GM18951 (cell line): ENCODE measurements around the gene FST.

Experiments
- POLR2A ChIP-seq: IDR thresholded peaks from 4 replicates; pipeline ENCODE4 v1.6.1; 2011; ENCODE audit warnings: mild to moderate bottlenecking; ENCODE audit not compliant: insufficient read length, insufficient read depth; ENCODE audit errors: extremely low read depth
- in situ Hi-C: fragments of 300-500 bp; cut with MboI; formaldehyde crosslinking; loops from one replicate; pipeline ENCODE4 v1.12.0; 2022; ENCODE audit warnings: low sequenced_read_pairs, mixed read lengths, inconsistent platforms; ENCODE audit not compliant: unreplicated experiment

FST gene

DNA sequence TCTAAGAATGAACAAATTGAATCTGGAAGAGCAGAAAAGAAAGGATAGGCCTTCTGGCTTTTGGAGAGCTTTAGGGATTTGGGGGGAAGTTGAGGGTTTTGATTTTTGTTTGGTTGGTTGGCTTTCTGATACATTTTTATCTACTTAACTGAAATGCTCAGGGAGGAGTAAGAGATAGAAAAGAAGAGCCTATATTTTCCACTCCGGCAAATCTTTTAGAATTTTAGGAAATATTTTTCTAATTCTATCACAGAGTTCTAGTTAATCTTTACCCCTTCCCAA is 25.8 kb upstream of the FST start:
- TF ChIP-seq POLR2A = no peak
- in situ Hi-C loops = loop anchor here (25.0 kb wide), 1 partner anchor 783 kb away; no protein-coding TSS in a partner anchor

DNA sequence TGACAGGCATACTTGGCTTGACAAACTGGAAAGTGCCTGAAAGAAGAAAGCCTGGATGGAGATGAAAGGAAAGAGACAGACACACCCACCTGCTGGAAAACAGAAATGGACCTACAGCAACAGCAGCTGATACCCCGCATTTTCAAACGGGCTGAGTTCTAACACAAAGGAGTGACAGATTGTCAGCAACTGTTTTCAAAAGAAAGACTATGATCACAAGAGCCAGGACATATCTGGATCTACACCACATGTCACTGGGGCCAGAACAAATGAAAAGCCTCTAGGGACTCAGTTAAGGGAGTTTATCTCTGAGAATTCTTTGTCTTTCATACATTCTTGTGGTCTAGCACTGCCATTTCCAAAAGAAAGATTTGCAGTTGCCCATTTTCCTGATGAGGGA is 24.1 kb upstream of the FST start:
- in situ Hi-C loops = loop anchor here (25.0 kb wide), 1 partner anchor 781 kb away; no protein-coding TSS in a partner anchor
- no peak for TF ChIP-seq POLR2A

DNA sequence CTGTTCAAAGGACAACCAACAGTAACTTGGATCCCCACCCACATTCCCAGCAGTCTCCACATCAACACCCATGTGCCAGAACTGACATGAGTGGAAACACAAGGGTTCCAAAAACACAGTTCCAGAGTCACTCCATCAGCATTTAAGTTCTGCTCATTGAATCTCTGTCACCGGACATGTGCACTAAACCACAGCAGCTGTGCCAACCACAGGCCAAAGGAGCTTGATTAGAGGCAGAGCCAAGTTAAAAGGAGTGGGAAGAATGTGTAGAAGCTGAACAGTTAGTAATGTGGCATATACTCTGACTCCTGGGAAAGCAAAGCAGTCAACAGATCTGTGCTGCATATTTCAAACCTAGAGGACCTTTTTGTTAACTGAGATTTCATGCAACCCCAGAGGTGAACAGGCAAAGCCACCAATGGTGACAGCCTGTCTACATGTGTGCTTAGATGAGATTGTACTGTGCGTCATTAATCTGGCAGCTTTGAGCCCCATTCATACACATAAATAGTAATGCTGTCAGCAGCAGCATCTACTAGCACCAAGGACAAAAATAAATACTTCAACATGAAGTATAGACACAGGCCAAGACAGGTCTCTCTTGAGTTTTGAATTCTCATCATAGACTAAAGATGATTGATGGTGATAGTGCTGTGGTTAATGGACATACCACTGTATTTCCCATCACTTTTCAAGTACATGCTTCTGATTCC is 16.4 kb upstream of the FST start:
- no peak for TF ChIP-seq POLR2A
- in situ Hi-C loops = loop anchor here (25.0 kb wide), 1 partner anchor 773 kb away; no protein-coding TSS in a partner anchor

DNA sequence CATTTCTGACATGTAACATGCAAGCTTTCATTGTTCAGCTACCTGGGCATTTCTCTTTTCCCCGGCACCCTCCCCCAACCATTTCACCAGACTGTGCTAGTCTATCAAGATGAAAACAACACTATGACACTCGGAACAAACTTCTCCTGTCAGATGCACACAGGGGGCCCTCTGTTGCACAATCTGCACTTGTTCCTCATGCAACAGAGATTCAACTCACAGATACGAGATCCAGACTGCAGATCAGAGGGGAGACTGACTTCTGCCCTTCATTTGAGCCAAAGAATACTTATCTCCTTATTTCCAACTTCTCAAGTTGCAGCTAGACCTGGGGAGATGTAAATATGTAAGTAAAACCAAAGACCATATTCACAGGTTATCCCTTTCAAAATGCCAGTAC is 15.7 kb upstream of the FST start:
- in situ Hi-C loops = loop anchor here (25.0 kb wide), 1 partner anchor 773 kb away; no protein-coding TSS in a partner anchor
- no peak for TF ChIP-seq POLR2A

DNA sequence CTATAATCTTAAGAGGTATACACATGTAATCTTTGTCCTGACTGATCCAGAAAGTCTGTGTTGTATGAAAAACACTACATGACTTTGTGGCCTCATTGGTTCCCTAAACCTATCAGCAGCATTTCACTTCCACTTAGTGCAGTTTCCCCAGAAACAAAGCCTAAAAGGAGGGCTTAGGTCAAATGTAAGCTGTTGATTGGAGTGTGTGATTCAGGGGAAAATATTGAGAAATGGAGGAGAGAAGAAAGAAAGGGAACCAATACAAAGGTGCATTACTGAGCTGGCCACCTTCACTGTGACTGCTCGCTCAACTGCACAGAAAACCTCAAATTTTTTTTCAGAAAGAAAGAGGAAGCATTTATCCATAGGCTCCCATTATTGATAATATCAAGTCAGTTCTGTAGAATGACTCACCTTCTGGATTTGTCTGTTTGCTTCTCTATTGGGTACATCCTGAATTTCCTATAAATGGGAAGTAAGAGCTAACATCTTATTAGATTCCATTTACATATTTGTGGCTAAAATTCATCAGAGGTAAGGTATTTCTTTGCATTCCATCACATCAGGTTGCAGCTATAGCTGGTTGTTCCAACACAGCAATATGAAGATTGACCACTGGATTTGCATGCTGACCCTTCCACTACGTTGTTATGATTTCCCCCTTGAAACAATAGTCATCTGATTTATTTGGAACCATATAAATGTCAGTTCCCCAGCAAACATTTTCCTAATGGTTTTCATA is 10.3 kb upstream of the FST start:
- TF ChIP-seq POLR2A = no peak
- in situ Hi-C loops = loop anchor here (25.0 kb wide), 1 partner anchor 767 kb away; no protein-coding TSS in a partner anchor

DNA sequence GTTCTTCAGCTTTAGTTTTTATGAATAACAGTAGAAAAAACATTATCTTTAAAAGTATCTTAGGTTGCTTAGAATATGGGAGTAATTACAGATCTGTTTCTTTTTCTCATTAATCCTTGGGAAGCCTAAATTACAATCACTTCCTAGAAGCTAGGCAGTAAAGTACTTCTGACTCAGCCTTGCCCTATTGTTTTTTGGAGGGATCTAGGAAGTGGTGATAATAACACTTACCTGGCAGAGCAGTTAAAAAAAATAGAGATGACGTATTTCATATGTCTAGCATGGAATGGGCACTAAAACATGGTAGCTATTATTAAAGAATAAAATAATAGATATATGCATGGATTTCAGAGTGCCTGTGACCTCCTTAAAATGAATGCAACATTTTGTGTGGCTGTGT is 8.2 kb upstream of the FST start:
- no peak for TF ChIP-seq POLR2A
- in situ Hi-C loops = loop anchor here (25.0 kb wide), 1 partner anchor 765 kb away; no protein-coding TSS in a partner anchor

DNA sequence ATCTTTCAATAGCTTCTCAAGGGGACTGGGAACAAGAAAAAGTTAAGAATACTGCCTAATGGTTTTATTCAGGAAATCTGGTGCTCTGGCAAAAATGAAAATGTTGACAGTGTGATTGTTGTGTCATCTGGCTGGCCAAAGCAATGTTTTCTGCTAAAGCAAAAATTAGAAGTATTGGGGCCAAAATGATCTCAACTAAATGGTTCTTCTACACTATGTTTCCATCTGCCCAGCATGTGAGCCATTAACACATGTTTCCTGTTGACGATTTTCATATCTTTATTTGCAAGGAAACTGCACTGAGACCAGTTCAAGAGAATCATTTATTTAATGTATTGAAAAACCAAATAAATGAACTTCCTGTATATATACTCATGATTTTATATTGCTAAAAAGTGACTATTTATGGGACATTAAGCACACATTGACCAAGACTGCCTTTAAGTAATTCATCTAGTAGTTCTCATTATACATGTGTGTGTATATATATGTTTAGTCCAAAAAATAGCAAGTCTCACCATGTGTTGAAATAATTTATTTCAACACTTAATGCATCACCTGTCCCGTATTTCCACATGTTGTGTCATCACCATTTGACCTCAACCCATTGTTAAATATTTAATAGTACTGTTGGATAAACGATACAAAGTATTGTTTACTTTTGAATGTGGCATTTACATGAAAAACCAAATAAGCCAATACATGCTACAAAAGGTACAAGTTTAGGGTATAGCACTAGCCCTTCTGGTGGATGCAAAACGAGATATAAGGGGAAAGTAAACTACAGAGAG is 7.5 kb upstream of the FST start:
- in situ Hi-C loops = loop anchor here (25.0 kb wide), 1 partner anchor 764 kb away; no protein-coding TSS in a partner anchor
- TF ChIP-seq POLR2A = no peak

DNA sequence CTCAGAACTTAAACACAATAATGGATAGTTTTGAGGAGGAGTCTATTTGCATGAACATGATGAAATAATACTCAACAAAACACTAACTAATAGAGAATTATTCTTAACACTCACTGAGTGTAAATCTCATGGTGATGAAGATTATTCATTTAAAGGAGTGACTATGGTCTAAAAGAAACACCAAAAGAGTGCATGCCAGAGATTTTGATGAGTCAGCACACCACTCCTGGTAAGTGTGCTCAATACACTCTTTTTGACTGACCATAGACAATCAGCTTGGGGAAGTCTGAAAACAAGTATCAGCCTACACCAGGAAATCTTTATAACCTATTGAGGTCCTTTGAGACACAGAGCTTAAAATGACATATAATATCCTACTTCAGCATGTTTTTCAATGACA is 6.8 kb upstream of the FST start:
- in situ Hi-C loops = loop anchor here (25.0 kb wide), 1 partner anchor 764 kb away; no protein-coding TSS in a partner anchor
- no peak for TF ChIP-seq POLR2A

DNA sequence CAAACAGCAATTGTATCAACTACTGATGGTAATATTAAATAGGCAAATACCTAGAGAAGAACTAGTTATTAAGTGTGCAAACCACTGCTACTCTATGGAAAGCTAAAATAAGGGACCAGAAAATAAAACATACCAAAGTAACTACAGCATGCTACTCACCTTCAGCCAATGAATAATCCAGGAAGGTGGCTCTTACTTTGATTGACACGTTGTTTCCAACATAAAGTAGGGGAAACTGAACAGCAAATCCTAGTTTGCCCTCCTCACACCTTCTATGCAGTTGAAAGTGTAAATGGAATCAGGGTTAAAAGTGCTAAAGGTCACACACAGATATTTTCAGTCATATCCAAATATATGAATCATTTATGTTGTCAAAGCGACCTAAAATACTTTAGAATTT is 5.1 kb upstream of the FST start:
- in situ Hi-C loops = no loop called here

DNA sequence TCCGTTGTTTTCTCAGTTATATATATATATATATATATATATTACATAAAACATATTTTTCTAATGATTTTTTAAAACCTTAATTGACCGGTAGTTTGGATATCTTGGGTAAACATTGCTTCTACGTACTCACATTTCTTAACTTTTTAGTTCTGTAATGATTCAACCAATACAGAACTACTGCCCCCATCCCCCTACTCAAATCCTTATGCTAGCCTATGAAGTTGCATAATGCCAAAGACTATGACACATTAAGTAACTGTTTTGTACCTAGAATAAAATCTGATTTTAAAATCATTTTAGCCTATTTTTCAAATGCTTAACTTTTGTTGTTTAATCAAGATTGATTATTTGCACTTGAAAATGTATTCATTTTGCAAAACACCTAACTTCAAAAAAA is 4.4 kb upstream of the FST start:
- in situ Hi-C loops = no loop called here
- TF ChIP-seq POLR2A = no peak

More for the DNA sequence above, 5.1 kb upstream of the FST start:
- no peak for TF ChIP-seq POLR2A

DNA sequence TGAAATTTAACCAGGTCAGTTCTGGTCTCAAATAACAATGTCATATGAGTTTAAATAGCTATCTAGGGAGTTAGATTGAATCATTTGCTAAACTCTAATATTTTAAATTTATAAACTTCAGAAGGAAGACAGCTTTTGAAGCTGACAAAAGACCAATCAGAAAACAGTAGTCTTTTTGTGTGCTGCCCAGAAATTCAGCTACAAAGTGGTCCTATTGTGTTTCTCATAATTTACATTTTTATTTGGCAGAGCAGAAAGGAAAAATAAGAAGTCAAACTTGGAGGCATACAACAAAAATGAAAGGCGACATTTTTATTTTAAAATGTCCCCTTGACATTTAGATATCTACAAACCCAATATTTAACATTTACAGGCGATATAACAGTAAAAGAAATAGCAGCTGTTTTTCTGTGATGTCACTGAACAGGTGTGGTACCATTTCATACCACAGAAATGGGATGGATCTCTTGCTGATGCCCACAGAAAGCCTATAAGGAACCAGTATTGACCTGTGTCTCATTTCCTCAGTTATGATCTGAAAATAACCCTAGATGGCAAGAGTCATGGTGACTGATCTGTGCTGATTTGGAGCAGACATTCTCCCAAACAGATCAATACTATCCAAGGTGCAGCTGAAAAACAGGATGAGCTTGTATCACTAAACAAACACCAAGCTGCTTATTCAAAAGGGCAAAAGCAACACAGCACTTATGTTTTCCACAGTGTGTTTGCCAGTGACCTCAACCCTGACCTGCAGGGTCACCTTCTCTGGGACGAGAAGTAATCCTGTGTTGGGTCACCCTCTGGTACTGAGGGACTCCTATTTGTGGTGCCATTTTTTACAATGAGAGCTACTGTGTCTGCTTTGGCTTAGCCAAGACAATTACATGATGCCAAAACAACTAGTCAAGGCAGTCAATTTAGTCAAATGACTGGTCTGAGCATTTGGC is 3.6 kb upstream of the FST start:
- in situ Hi-C loops = no loop called here
- TF ChIP-seq POLR2A = no peak

DNA sequence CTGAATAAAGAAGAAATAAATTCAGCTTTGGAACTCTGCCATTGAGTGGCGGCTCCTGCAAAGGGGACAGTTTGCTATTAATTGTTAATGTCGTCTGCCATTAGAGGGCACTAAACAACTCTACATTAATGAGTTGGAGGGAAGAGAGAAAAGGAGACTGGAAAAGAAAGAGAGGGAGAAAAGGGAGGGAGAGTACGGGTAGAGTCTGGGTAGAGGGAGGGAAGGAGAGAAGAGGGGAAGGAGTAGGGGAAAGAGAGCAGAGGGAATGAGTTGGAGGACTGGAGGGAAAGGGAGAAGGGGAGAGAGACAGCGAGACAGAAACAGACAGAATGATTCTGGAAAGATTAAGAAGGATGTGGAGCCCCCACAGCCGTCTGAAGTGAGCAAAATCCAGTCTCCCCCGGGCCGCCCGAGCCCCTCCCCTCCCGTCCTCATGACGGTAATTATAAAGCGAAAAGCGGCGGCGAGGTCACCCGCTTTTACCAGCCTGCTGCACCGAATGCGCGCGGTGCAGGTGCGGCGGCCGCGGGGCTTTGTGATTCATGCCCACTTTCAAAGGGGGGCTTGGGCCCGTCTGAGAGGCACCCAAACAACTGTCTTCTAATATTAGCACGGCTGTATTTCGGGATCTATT is 1.9 kb upstream of the FST start:
- TF ChIP-seq POLR2A = no peak

More for the DNA sequence above, 1.9 kb upstream of the FST start:
- in situ Hi-C loops = no loop called here
